Activated CD8-positive, alpha-beta T cell treated with anti-CD3 and anti-CD28 coated beads for 36 hours (primary cell): ENCODE measurements around the gene ETDA. TPM values are rescaled to one million over a fixed set of nuclear protein-coding genes. Genes with fewer than 3 reads are reported as not detected.

Source experiments
- ATAC-seq: fragments of 200-7000 bp; cut with Tn5 transposase; one replicate; pipeline ENCODE4 v1.10.0; 2021; ENCODE audit warnings: mild to moderate bottlenecking, moderate library complexity
- CTCF ChIA-PET: fragments of 350-600 bp; sonication (Branson Sonifier 250); formaldehyde crosslinking; loops from one replicate; lab custom pipeline; 2021; ENCODE audit warnings: antibody characterized with exemption; lab: Charles Lee
- POLR2A ChIA-PET: fragments of 350-600 bp; sonication (Branson Sonifier 250); formaldehyde crosslinking; loops from one replicate; lab custom pipeline; 2021; ENCODE audit warnings: antibody characterized with exemption; lab: Charles Lee
- DNase-seq: peaks from one replicate; pipeline ENCODE4 v3.0.0-alpha.2; 2020
- H3K27ac Mint-ChIP-seq: one replicate; pipeline ENCODE4 v1.8.0; 2021; ENCODE audit warnings: mild to moderate bottlenecking, mixed read lengths
- H3K27me3 Mint-ChIP-seq: one replicate; pipeline ENCODE4 v1.8.0; 2021; ENCODE audit warnings: mixed read lengths
- H3K36me3 Mint-ChIP-seq: one replicate; pipeline ENCODE4 v1.8.0; 2021; ENCODE audit warnings: low read depth, mixed read lengths
- H3K4me1 Mint-ChIP-seq: one replicate; pipeline ENCODE4 v1.8.0; 2021; ENCODE audit warnings: low read depth, mixed read lengths
- H3K4me3 Mint-ChIP-seq: one replicate; pipeline ENCODE4 v1.8.0; 2021; ENCODE audit warnings: mild to moderate bottlenecking, moderate library complexity, mixed read lengths
- H3K9me3 Mint-ChIP-seq: one replicate; pipeline ENCODE4 v1.8.0; 2021; ENCODE audit warnings: mixed read lengths
- CTCF ChIP-seq: fragments of 200-600 bp; IDR thresholded peaks from one replicate; pipeline ENCODE4 v1.8.0; 2022; ENCODE audit warnings: antibody characterized with exemption, mild to moderate bottlenecking
- intact Hi-C: fragments of 100-400 bp; cut with micrococcal nuclease; formaldehyde crosslinking; loops from one replicate; pipeline ENCODE4 v1.10.0; 2022
- total RNA-seq, 2 experiments: library from RNA; stranded (reverse); gene quantifications; one replicate each; pipeline ENCODE4 v1.2.3, GENCODE V29; 2021

The ETDA gene
- total RNA-seq, 2 experiments from 2014 or later: not detected

- Mint-ChIP-seq H3K4me3 (no peak overlapping the region), H3K9me3 (peaks cover 23% of the 10 kb centered on the region), H3K36me3 (peaks cover 39% of the 10 kb centered on the region), H3K4me1 (no peaks in the 10 kb centered on the region), H3K27me3 (no peaks in the 10 kb centered on the region), H3K27ac (no peak overlapping the region)
- ChIA-PET POLR2A (interaction anchor here (1.0 kb wide), 1 partner anchor 8 kb away, joined by 3 read pairs; no protein-coding TSS in a partner anchor), CTCF (no interaction called here)
- TF ChIP-seq CTCF: no peak
- intact Hi-C loops: no loop called here
- DNase-seq (no peak), ATAC-seq (no peak)
These were observed 35.5 kb downstream of the ETDA start for GRCh38 chrX:135287266-135287823.

GRCh38 chrX:135295238-135295943 lies 43.5 kb downstream of the ETDA start:
- Mint-ChIP-seq H3K27me3 (no peaks in the 10 kb centered on the region), H3K36me3 (peaks cover 19% of the 10 kb centered on the region), H3K9me3 (no peaks in the 10 kb centered on the region), H3K4me3 (peak overlapping the region; percentile 84), H3K27ac (peak overlapping the region; percentile 89), H3K4me1 (peaks cover 10% of the 10 kb centered on the region)
- POLR2A ChIA-PET: interaction anchor here (0.8 kb wide), 1 partner anchor 8 kb away, joined by 3 read pairs; no protein-coding TSS in a partner anchor
- intact Hi-C loops: no loop called here
- TF ChIP-seq CTCF: no peak
- DNase-seq (peak; percentile 81), ATAC-seq (peak; percentile 99)
- CTCF ChIA-PET: interaction anchor here (1.0 kb wide), 1 partner anchor 11 kb away, joined by 3 read pairs; no protein-coding TSS in a partner anchor

- Mint-ChIP-seq H3K9me3 (no peaks in the 10 kb centered on the region), H3K4me3 (peak overlapping the region; percentile 84), H3K27me3 (no peaks in the 10 kb centered on the region), H3K36me3 (peaks cover 17% of the 10 kb centered on the region), H3K27ac (peak overlapping the region; percentile 89), H3K4me1 (peaks cover 10% of the 10 kb centered on the region)
- TF ChIP-seq CTCF: no peak
- intact Hi-C loops: no loop called here
- ChIA-PET POLR2A (no interaction called here), CTCF (interaction anchor here (1.0 kb wide), 1 partner anchor 10 kb away, joined by 3 read pairs; no protein-coding TSS in a partner anchor)
- DNase-seq (no peak), ATAC-seq (peak; percentile 69)
These were observed 44.1 kb downstream of the ETDA start for GRCh38 chrX:135295944-135296305.

- no peak for TF ChIP-seq CTCF
- no peak overlapping the region for H3K27ac Mint-ChIP-seq
These were observed 50.5 kb downstream of the ETDA start for GRCh38 chrX:135302269-135302873.

More at GRCh38 chrX:135302269-135302873, 50.5 kb downstream of the ETDA start:
- Mint-ChIP-seq H3K36me3 (no peaks in the 10 kb centered on the region), H3K9me3 (no peaks in the 10 kb centered on the region), H3K4me1 (no peaks in the 10 kb centered on the region), H3K4me3 (no peak overlapping the region), H3K27me3 (no peaks in the 10 kb centered on the region)
- intact Hi-C loops: no loop called here
- POLR2A ChIA-PET: no interaction called here
- DNase-seq: no peak
- CTCF ChIA-PET: no interaction called here
- ATAC-seq: no peak

Other genes starting within 250 kb of the ETDA start
- 1 to 10 TPM; 1.5 TPM for gene RTL8B, start 229.5 kb upstream of the ETDA start, total RNA-seq
- 10 to 100 TPM; 26.9 to 28.6 TPM for gene RTL8C, start 219.7 kb upstream of the ETDA start, total RNA-seq
- gene RTL8A, start 199.9 kb upstream of the ETDA start, total RNA-seq: 1 to 10 TPM; 8.6 to 8.8 TPM
- under 1 TPM in 1 of 2 experiments, not detected in 1; 0.22 TPM for gene SMIM10L2B, start 153.3 kb upstream of the ETDA start, total RNA-seq
- not detected for gene ETDB, start 131.5 kb upstream of the ETDA start, total RNA-seq
- not detected for gene CT55, start 80.7 kb upstream of the ETDA start, total RNA-seq
- gene ETDC, start 57.4 kb downstream of the ETDA start, total RNA-seq: not detected
- gene ZNF75D, start 92.0 kb downstream of the ETDA start, total RNA-seq: 1 to 10 TPM; 2.5 to 3.5 TPM
- 1 to 10 TPM; 1.2 to 1.3 TPM for gene ZNF449, start 92.7 kb downstream of the ETDA start, total RNA-seq
- gene SMIM10L2A, start 169.9 kb downstream of the ETDA start, total RNA-seq: under 1 TPM; 0.22 to 0.23 TPM